GM12874 (cell line): ENCODE measurements around the gene TMC4.

Source experiments
- CTCF ChIP-seq: IDR thresholded peaks from 2 replicates; pipeline ENCODE4 v1.5.1; 2011; ENCODE audit warnings: low read depth, mild to moderate bottlenecking, control low read depth, low read length, moderate library complexity; ENCODE audit not compliant: insufficient read depth

TMC4 gene

GRCh38 chr19:54155694-54156093 lies 17.3 kb downstream of the TMC4 start:
- no peak for TF ChIP-seq CTCF

DNA sequence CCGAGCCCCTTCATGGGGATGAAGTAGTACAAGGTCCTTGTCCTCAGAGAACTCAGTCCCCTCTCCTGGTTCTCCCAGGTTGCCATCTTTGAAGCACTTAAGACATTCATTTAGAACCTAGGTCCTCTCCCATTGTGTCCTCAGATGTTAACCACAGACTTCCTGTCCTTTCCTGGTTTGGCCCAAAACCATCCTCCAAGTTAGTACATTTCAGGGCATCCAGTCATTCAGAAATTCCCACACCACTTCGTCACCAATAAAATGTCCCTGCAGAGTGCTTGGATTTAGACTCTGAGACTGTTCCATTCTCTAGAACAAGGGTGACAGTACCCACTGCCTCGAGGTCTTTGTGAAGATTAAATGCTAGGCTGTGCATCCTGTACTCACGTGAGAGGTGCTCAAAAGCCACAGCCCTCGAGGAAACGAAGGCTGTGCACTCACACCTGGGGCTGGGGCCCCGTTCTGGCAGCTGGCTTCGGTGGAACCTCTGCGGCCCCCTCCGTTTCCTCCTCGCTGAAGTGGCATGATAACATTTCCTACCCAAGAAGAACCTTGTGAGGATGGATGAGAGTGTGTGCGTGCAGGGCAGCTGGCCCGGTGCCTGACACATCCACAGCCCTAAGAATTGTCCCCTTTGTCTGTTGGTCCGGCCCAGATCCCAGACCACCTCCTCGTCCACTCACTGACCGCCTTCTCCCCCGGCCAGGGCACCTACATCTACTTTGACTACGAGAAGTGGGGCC lies 18.2 kb downstream of the TMC4 start:
- TF ChIP-seq CTCF: no peak

- no peak for TF ChIP-seq CTCF
Observed at GRCh38 chr19:54153731-54154326, 19.1 kb downstream of the TMC4 start.

DNA sequence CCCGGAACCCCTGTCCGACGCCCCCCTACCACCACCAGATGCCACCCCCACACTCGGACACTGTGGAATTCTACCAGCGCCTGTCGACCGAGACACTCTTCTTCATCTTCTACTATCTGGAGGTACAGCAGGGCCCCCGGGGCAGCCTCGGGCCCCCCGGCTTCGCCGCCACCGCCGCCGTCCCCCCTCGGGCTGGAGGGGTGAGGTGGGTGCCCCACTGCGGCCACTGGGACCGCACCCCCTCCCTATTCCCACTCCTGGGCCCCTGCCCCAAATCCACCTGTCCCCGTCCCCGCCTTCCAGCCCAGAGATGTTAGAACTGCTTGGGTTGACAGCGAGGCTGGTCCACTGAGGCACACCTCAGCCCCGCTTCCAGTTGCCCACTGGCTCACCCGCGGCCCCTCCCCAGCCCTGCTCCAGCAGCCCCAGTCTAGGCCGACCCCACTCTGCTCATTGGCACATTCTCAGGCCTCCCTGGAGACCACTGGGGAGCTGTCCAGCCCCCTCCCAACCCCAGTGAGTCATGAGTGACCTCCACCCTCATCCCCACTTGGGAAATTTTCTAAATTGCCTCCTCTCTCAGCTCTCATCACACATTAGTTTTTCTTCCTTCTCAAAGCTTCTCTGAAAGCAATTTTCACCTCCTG lies 20.0 kb downstream of the TMC4 start:
- no peak for TF ChIP-seq CTCF

DNA sequence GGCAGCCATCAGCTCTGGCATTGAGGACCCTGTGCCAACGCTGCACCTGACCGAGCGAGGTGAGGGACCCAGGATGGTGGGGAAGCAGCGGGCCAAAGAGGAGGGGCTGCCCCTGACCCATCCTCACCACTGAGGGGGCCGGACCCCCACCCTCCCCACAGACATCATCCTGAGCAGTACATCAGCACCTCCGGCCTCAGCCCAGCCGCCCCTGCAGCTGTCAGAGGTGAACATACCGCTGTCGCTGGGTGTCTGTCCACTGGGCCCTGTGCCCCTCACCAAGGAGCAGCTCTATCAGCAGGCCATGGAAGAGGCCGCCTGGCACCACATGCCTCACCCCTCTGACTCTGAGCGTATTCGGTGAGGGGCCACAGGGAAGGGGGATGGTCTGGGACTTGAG lies 20.7 kb downstream of the TMC4 start:
- no peak for TF ChIP-seq CTCF

DNA sequence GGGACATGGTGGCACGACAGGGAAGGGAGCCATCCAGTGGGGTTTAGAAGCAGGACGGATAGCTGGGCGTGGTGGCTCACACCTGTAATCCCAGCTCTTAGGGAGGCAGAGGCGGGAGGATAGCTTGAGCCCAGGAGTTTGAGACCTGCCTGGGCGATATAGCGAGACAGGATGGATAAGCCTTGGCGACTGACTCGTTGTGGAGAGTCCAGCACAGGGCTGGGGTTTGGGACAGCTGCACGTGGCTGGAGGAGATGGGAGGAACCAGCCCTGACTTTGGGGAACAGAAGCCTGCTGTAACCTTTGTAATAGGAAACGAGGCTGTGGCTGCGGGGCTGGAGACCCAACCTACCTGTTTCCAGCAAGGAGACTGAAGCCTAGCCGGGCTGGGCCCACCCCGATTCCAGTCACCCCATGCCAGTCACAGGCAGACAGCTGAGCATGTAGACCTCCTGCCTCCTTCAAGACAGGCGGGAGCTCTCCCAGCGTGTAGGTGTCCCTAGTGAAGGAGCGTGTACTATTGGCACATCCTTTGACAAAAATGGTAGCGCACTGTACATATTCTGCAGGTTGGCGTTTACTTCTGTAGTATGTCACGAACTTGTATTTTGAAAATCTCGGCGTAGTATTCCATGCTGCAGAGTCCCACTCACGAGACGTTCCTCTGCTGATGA lies 21.5 kb downstream of the TMC4 start:
- TF ChIP-seq CTCF: no peak
